ENCODE data around the gene PRMT3.

The PRMT3 gene

DNA sequence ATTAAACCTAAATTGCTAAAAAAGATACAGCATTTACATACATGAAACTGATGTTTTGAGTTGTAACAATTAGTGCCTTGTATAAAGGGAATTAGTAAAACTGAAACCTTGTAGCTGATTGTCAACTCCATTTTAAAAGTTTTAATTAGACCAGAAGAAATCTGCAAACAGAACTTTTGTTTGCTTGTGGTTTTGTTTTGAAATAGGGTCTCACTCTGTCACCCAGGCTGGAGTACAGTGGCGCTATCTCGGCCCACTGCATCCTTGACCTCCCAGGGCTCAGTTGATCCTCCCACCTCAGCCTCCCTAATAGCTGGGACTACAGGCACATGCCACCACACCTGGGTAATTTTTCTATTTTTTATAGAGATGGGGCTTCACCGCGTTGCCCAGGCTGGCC lies 125.4 kb downstream of the PRMT3 start:
- TF ChIP-seq RAD21 (IDR thresholded peaks at IDR 0.05; ENCODE audit: low read depth) = no peak
- no peak for TF ChIP-seq FOXM1 (IDR thresholded peaks at IDR 0.05; ENCODE audit: borderline replicate concordance, low read depth)
- TF ChIP-seq CEBPB (IDR thresholded peaks at IDR 0.05) = no peak
- no peak for TF ChIP-seq EP300 (IDR thresholded peaks at IDR 0.05; ENCODE audit: borderline replicate concordance)
- TF ChIP-seq YY1 (IDR thresholded peaks at IDR 0.05; ENCODE audit: low read depth) = no peak
- TF ChIP-seq, protein P1, sequence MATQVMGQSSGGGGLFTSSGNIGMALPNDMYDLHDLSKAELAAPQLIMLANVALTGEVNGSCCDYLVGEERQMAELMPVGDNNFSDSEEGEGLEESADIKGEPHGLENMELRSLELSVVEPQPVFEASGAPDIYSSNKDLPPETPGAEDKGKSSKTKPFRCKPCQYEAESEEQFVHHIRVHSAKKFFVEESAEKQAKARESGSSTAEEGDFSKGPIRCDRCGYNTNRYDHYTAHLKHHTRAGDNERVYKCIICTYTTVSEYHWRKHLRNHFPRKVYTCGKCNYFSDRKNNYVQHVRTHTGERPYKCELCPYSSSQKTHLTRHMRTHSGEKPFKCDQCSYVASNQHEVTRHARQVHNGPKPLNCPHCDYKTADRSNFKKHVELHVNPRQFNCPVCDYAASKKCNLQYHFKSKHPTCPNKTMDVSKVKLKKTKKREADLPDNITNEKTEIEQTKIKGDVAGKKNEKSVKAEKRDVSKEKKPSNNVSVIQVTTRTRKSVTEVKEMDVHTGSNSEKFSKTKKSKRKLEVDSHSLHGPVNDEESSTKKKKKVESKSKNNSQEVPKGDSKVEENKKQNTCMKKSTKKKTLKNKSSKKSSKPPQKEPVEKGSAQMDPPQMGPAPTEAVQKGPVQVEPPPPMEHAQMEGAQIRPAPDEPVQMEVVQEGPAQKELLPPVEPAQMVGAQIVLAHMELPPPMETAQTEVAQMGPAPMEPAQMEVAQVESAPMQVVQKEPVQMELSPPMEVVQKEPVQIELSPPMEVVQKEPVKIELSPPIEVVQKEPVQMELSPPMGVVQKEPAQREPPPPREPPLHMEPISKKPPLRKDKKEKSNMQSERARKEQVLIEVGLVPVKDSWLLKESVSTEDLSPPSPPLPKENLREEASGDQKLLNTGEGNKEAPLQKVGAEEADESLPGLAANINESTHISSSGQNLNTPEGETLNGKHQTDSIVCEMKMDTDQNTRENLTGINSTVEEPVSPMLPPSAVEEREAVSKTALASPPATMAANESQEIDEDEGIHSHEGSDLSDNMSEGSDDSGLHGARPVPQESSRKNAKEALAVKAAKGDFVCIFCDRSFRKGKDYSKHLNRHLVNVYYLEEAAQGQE (IDR thresholded peaks at IDR 0.05; ENCODE audit: low read depth) = no peak
- no peak for TF ChIP-seq ZBTB7A (IDR thresholded peaks at IDR 0.05; ENCODE audit: low read depth)
- TF ChIP-seq, protein P2, sequence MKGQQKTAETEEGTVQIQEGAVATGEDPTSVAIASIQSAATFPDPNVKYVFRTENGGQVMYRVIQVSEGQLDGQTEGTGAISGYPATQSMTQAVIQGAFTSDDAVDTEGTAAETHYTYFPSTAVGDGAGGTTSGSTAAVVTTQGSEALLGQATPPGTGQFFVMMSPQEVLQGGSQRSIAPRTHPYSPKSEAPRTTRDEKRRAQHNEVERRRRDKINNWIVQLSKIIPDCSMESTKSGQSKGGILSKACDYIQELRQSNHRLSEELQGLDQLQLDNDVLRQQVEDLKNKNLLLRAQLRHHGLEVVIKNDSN (IDR thresholded peaks at IDR 0.05) = no peak
- no peak for TF ChIP-seq TAF1 (IDR thresholded peaks at IDR 0.05; ENCODE audit: low read depth)
- TF ChIP-seq CREB1 (IDR thresholded peaks at IDR 0.05; ENCODE audit: low read depth) = no peak
- no peak for TF ChIP-seq TEAD4 (IDR thresholded peaks at IDR 0.05)

DNA sequence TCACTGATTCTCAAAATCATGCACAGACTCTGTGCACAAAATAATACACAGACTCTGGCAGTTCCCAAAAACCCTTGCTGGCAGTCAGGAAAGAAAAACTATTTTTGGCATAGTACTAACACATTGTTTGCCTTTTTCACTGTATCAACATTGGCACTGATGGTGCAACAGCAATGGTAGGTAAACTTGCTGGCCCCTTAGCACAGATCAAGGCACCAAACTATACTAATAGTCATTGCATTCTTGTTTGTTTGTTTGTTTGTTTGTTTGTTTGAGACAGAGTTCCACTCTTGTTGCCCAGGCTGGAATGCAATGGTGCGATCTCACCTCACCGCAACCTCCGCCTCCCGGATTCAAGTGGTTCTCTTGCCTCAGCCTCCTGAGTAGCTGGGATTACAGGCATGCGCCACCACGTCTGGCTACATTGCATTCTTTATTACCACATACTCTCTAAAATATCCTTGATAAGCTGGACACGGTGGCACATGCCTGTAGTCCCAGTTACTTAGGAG lies 130.9 kb downstream of the PRMT3 start:
- TF ChIP-seq, protein P1 (IDR thresholded peaks at IDR 0.05; ENCODE audit: low read depth) = no peak
- TF ChIP-seq, protein P3, sequence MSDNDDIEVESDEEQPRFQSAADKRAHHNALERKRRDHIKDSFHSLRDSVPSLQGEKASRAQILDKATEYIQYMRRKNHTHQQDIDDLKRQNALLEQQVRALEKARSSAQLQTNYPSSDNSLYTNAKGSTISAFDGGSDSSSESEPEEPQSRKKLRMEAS (IDR thresholded peaks at IDR 0.05) = no peak
- TF ChIP-seq CREB1 (IDR thresholded peaks at IDR 0.05; ENCODE audit: low read depth) (no peak), TAF1 (IDR thresholded peaks at IDR 0.05; ENCODE audit: low read depth) (no peak), NFIC (IDR thresholded peaks at IDR 0.05) (no peak), YY1 (IDR thresholded peaks at IDR 0.05; ENCODE audit: low read depth) (no peak), RAD21 (IDR thresholded peaks at IDR 0.05; ENCODE audit: low read depth) (no peak), EP300 (IDR thresholded peaks at IDR 0.05; ENCODE audit: borderline replicate concordance) (no peak), ZBTB7A (IDR thresholded peaks at IDR 0.05; ENCODE audit: low read depth) (no peak)
- TF ChIP-seq, protein P2 (IDR thresholded peaks at IDR 0.05) = no peak

DNA sequence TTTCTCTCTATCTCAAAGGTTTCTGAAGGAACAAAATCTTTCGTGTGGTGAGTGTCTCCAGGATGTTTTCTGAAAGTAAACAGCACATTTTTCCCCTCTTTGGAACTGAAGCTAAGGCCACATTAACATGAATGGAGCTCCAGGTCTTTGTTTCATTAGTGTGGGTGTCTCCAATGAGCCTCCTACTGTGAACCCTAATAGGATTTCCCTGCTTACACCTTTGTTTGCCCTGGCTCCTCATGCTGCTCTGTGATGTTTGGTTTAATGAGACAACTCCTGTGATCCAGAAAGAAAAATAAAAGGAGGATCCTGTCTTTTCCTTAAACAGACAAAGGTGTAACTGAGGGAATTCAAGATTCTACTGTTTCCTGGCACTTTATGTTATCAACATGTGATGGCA lies 135.0 kb downstream of the PRMT3 start:
- TF ChIP-seq EGR1 (IDR thresholded peaks at IDR 0.05) (no peak), EP300 (IDR thresholded peaks at IDR 0.05; ENCODE audit: borderline replicate concordance) (no peak), YY1 (IDR thresholded peaks at IDR 0.05; ENCODE audit: low read depth) (no peak), ZBTB7A (IDR thresholded peaks at IDR 0.05; ENCODE audit: low read depth) (no peak), TAF1 (IDR thresholded peaks at IDR 0.05; ENCODE audit: low read depth) (no peak), TEAD4 (IDR thresholded peaks at IDR 0.05) (no peak), TCF12 (IDR thresholded peaks at IDR 0.05; ENCODE audit: low read depth) (no peak), RAD21 (IDR thresholded peaks at IDR 0.05; ENCODE audit: low read depth) (no peak)
- TF ChIP-seq, protein P1 (IDR thresholded peaks at IDR 0.05; ENCODE audit: low read depth) = no peak

DNA sequence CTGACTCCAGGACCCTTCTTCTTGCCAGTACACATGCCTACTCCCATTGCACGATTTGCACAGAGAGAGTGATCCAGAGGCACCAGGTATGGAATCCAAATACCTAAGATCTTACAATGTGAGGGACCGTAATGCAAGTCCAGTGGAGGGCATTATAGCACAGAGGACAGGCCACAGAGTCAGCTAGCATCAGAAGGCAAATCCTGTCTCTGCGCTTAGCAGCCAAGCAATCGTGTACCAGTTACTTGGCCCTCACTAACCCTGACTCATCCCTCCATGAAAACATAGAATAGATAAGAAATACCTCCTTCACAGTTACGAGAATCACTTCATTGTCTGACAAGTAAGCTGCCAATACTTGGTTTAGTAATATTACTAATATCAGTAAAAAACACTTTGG lies 142.2 kb downstream of the PRMT3 start:
- no peak for TF ChIP-seq RAD21 (IDR thresholded peaks at IDR 0.05; ENCODE audit: low read depth)
- TF ChIP-seq NFIC (IDR thresholded peaks at IDR 0.05) = no peak
- no peak for TF ChIP-seq FOXM1 (IDR thresholded peaks at IDR 0.05; ENCODE audit: borderline replicate concordance, low read depth)
- TF ChIP-seq EGR1 (IDR thresholded peaks at IDR 0.05) = no peak
- TF ChIP-seq, protein P3 (IDR thresholded peaks at IDR 0.05) = no peak
- TF ChIP-seq TCF12 (IDR thresholded peaks at IDR 0.05; ENCODE audit: low read depth) = no peak
- no peak for TF ChIP-seq TAF1 (IDR thresholded peaks at IDR 0.05; ENCODE audit: low read depth)
- TF ChIP-seq CEBPB (IDR thresholded peaks at IDR 0.05) = no peak
- TF ChIP-seq, protein P2 (IDR thresholded peaks at IDR 0.05) = no peak
- TF ChIP-seq EP300 (IDR thresholded peaks at IDR 0.05; ENCODE audit: borderline replicate concordance) = no peak
- TF ChIP-seq, protein P1 (IDR thresholded peaks at IDR 0.05; ENCODE audit: low read depth) = no peak

All from Ishikawa (cell line).